ENCODE measurements around the gene SFT2D1. TPM values are rescaled to one million over a fixed set of nuclear protein-coding genes. Genes with fewer than 3 reads are reported as not detected.

Gene SFT2D1
- total RNA-seq, 3 donors from 2014 or later, result 40.4 to 67.5 (median 53.3) TPM

DNA sequence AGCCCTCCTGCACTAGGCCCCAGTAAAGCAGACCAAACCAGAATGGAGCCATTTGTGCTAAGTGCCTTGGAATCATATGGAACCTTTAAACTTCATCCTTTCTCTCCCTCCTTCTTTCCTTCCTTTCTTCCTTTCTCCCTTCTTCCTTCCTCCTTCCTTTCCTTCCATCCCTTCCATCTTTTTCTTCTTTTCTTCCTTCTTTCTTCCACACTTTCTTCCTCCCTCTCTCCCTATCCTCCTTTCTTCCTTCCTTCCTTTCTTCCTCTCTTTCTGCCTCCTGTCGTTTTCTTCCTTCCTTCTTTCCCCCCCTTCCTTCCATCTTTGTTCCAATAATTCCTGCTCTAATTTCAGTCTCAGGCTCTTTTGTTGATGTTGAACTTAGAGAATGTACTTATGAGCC lies 11.2 kb upstream of the SFT2D1 start:
- DNase-seq (no peak), ATAC-seq (no peak)
- Histone ChIP-seq H3K36me3 (ENCODE audit: low read depth) (no peaks in the 10 kb centered on the region), H3K4me3 (no peak overlapping the region), H3K9me3 (peaks cover 6% of the 10 kb centered on the region), H3K4me1 (ENCODE audit: low read depth) (peaks cover 8% of the 10 kb centered on the region)
- TF ChIP-seq, protein P1, sequence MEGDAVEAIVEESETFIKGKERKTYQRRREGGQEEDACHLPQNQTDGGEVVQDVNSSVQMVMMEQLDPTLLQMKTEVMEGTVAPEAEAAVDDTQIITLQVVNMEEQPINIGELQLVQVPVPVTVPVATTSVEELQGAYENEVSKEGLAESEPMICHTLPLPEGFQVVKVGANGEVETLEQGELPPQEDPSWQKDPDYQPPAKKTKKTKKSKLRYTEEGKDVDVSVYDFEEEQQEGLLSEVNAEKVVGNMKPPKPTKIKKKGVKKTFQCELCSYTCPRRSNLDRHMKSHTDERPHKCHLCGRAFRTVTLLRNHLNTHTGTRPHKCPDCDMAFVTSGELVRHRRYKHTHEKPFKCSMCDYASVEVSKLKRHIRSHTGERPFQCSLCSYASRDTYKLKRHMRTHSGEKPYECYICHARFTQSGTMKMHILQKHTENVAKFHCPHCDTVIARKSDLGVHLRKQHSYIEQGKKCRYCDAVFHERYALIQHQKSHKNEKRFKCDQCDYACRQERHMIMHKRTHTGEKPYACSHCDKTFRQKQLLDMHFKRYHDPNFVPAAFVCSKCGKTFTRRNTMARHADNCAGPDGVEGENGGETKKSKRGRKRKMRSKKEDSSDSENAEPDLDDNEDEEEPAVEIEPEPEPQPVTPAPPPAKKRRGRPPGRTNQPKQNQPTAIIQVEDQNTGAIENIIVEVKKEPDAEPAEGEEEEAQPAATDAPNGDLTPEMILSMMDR (IDR thresholded peaks at IDR 0.05), result no peak
- intact Hi-C loops (cut with DNase I, micrococcal nuclease), result no loop called here

DNA sequence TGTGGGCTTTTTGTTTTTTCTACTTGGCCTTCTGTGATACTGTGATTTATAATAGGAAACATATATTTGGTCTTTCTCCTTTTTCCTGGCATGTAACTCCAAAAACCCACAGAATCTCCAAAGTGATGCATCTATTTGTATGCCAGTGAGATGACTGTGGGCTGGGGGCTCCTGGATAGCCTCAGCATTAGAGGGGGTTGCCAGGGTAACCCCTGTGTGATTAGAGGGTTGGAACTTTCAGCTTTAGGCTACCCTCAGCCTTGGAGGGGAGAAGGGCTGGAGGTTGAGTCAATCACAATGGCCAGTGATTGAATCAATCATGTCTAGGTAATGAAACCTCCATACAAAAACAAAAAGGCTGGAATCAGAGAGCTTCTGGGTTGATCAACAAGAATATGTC lies 10.6 kb upstream of the SFT2D1 start:
- DNase-seq (no peak), ATAC-seq (no peak)
- H3K9me3 ChIP-seq, result peaks cover 6% of the 10 kb centered on the region
- TF ChIP-seq, protein P1 (IDR thresholded peaks at IDR 0.05), result no peak
- peaks cover 8% of the 10 kb centered on the region for H3K4me1 ChIP-seq (ENCODE audit: low read depth)
- H3K36me3 ChIP-seq (ENCODE audit: low read depth), result no peaks in the 10 kb centered on the region
- intact Hi-C loops (cut with DNase I, micrococcal nuclease), result no loop called here
- no peak overlapping the region for H3K4me3 ChIP-seq

DNA sequence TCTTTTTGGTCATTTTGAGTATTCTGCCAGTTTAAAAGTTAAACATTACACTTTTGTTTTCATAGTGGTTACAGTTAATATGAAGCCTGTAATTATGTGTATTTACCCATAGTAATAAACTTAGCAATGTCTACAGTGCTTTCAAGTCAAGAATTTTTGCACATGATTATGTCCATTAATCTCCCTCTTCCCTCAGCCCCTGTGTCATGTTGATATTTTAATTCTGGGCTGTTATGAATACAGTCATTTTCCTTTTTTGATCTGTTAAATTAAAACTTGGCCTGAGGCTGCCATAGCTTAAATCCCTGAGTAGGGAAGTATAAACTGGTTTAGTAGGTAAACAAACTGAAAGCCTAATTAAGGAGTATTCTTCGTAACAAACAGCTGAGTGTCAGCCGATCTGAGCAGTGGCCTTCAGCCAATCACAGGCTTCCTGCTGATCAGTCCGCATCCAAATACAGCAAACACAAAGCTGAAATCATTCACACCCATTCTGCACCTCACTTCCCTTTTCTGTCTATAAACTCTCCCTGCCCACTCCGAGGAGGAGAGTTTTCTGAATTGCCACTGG lies 9.5 kb upstream of the SFT2D1 start:
- DNase-seq (peak in 2 of 3 donors; percentile 54 to 72), ATAC-seq (peak; percentile 99)
- peaks cover 8% of the 10 kb centered on the region for H3K4me1 ChIP-seq (ENCODE audit: low read depth)
- no peak overlapping the region for H3K4me3 ChIP-seq
- peaks cover 6% of the 10 kb centered on the region for H3K9me3 ChIP-seq
- intact Hi-C loops (cut with DNase I, micrococcal nuclease), result no loop called here
- TF ChIP-seq, protein P1 (IDR thresholded peaks at IDR 0.05), result no peak
- H3K36me3 ChIP-seq (ENCODE audit: low read depth), result no peaks in the 10 kb centered on the region

DNA sequence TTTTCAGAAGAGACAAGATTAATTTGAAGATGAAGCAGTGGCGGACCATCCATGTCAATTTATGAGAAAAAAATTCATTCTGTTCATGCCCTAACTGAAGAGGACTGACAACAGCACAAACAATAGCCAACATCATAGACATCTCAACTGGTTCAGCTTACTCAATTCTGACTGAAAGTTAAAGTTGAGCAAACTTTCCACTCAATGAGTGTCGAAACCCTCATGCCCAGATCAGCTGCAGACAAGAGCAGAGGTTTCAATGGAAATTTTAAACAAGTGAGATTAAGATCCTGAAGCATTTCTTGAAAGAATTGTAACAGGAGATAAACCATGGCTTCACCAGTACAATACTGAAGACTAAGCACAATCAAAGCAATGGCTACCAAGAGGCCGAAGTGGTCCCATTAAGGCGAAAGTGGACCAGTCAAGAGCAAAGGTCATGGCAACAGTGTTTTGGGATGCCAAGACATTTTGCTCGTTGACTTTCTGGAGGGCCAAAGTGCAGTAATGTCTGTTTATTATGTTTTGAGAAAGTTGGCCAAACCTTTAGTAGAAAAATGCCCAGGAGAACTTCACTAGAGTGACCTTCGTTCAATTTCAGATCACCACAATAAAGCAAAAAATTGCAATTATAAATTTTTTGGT lies 6.1 kb upstream of the SFT2D1 start:
- Histone ChIP-seq H3K9me3 (peaks cover 6% of the 10 kb centered on the region), H3K4me1 (ENCODE audit: low read depth) (peaks cover 8% of the 10 kb centered on the region), H3K36me3 (ENCODE audit: low read depth) (no peaks in the 10 kb centered on the region), H3K4me3 (no peak overlapping the region)
- no peak for ATAC-seq
- TF ChIP-seq, protein P1 (IDR thresholded peaks at IDR 0.05), result no peak
- intact Hi-C loops (cut with DNase I, micrococcal nuclease), result no loop called here
- DNase-seq, result no peak

DNA sequence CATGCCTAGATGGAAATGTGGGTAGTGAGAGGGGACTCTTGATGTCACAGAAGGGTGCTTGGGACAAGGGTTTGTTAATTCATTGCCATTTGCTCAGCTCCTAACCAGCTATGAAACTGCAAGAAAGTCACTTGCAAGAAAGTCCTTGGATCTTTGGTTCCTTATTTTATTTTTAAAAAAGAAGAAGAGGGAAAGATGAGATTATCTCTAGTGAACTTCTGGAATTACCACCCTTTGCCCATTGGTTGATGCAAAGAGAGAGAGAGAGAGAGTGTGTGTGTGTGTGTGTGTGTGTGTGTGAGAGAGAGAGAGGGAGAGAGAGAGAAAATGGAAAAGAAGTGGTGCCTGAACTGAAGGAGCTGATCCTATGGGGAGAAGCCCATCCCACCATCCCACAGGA lies 4.6 kb upstream of the SFT2D1 start:
- Histone ChIP-seq H3K4me1 (ENCODE audit: low read depth) (peaks cover 6% of the 10 kb centered on the region), H3K36me3 (ENCODE audit: low read depth) (no peaks in the 10 kb centered on the region), H3K9me3 (peaks cover 6% of the 10 kb centered on the region), H3K4me3 (no peak overlapping the region)
- intact Hi-C loops (cut with DNase I, micrococcal nuclease), result no loop called here
- DNase-seq (no peak), ATAC-seq (no peak)
- TF ChIP-seq, protein P1 (IDR thresholded peaks at IDR 0.05), result no peak
